Cortex of kidney (tissue), 1 donor: ENCODE measurements around the gene PIK3R3.
"Not testable (repeated sequence)": the region's sequence is repeated elsewhere in the genome, so short reads cannot be mapped to it uniquely, and the experiment has no call there.

Experiments
- DNase-seq: peaks from one replicate; lab custom pipeline; 2025; lab: John Stamatoyannopoulos, UW

The PIK3R3 gene

DNA sequence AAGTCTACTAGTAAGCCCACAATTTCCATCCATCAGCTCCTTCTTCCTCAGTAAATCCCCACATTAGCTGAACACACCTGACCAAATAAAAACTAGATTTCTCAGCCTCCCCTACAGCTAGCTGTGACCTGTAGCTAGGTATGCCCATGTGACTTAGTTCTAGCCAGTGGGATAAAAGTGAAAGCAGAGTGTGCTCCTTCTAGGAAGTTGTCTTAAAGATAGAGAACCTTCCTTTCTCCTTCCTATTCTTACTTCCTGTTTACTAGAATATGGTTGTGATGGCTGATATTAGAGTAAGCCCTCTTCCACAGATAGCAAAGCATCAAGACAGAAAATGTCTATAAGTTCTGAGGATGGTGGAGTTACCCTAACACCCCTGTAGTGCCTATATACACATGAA lies 67.0 kb downstream of the PIK3R3 start:
- DNase-seq = no peak

DNA sequence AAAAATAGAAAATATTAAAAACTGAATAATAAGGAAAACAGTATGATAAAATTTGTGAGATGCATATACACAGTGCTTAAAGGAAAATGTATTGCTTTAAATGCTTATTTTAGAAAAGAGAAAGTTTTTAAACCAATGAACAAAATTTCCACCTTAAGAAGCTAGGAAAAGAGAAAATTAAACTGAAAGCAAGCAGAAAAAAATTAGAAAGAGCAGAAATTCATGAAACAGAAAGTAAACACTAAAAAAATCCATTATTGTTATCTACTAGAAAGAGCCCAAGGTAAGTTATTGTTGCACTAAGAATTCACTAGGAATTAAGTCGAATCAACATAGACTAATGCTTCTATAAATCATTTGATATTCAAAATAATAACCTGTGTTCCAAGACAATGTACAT lies 67.7 kb downstream of the PIK3R3 start:
- no peak for DNase-seq

DNA sequence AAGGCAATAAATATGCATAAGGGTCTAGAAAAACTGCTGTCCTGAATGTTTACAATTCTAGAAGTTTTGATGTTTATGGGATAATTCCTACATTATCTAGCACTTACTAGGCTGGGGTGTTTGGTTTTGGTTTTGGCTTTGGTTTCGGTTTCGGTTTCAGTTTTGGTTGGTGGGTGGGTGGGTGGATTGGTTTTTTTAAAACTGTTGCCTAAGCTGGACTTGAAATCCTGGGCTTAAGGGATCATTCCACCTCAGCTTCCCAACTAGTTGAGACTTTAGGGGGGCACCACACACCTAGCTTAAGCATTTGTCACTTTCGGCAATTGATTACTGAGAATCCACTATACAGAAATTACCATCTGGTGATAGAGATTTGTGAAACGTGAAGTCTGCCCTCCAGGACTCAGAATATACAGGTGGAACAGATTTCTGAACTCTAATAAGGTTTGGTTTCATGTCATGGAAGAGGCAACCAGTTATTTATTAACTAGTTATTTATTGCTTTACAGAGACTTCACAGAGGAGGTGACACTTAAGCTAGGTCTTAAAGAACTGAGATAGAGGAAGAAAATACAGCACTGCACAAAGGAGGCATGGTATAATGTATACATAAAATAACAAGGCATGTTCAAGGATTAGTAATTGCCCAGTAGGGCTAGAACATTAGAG lies 69.6 kb downstream of the PIK3R3 start:
- no peak for DNase-seq

DNA sequence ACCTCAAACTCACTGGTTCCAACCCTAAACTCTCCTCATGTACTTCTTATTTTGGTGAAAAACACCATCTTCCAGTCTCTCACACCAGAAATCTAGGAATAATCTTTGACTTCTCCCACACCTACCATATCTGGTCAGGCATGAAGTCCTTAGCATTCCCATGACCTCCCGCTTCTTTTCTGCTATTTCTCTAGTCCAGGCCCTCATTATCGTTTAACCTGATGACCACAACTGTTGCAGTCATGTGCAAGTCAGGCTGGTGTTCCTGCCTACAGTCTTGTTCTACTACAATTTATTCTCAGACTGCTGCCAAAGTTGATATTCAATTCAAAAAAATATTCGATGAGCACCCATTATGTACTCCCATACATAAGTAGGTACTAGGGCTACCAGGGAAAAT lies 71.3 kb downstream of the PIK3R3 start:
- DNase-seq = no peak

DNA sequence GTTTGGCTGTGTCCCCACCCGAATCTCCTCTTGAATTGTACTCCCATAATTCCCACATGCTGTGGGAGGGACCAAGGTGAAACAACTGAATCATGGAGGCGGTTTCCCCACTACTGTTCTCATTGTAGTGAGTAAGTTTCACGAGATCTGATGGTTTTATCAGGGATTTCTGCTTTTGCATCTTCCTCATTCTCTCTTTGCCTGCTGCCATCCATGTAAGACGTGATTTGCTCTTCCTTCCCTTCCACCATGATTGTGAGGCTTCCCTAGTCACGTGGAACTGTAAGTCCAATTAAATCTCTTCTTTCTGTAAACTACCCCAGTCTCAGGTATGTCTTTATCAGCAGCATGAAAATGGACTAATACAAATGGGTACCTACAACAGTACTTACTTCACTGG lies 73.5 kb downstream of the PIK3R3 start:
- no peak for DNase-seq

DNA sequence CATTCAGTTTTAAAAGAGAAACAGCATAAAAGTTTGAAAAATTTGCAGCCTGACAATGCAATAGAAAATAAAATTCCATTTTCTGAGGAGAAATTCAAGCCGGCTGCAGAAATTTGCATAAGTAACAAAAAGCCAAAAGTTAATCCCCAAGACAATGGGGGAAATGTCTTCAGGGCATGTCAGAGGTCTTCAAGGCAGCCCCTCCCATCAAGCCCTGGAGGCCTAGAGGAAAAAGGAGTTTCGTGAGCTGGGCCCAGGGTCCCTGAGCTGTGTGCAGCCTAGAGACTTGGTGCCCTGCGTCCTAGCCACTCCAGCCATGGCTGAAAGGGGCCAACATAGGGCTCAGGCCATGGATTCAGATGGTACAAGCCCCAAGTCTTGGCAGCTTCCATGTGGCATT lies 74.6 kb downstream of the PIK3R3 start:
- no peak for DNase-seq

DNA sequence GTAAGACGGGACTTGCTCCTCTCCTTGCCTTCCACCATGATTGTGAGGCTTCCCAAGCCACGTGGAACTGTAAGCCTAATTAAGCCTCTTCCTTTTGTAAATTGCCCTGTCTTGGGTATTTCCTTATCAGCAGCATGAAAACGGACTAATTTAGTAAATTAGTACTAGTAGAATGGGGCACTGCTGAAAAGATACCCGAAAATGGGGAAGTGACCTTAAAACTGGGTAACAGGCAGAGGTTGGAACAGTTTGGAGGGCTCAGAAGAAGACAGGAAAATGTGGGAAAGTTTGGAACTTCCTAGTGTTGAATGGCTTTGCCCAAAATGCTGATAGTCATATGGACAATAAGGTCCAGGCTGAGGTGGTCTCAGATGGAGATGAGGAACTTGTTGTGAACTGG lies 75.2 kb downstream of the PIK3R3 start:
- DNase-seq = not testable (repeated sequence)

DNA sequence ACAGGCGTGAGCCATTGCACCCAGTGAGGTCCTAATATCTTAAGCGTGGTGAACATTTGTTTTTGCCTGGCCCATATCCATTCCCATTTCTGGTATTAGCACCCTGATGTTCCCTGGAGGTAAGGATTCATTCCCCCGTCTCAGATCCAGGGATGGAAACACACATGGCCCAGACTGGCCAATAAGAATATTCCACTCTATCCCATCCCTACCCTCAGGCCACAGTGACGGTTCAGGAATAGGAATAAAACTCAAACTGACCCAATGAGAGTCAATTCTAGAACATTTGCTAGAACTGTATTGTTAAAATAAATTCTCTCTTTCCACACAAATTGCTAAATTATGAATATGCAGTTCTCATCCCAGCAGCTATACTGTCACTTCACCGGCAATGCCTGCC lies 76.1 kb downstream of the PIK3R3 start:
- no peak for DNase-seq

DNA sequence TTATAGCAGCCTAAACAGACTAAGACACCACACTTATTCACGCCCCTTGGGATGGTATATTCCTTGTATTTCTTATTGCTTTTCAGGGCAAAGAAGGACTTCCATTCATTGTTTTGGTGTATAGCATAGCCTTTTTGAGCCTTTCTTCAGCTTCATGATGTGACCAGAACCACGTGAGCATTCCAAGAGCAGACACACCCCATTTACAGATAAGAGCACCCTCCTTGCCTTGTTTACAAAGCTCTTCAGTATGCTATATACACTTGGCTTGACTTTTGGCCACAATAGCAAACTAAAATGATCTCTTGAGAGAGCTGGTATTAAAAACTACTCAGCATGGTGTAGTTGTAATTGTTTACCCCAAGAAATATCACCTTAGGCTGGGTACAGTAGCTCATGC lies 78.7 kb downstream of the PIK3R3 start:
- DNase-seq = no peak

DNA sequence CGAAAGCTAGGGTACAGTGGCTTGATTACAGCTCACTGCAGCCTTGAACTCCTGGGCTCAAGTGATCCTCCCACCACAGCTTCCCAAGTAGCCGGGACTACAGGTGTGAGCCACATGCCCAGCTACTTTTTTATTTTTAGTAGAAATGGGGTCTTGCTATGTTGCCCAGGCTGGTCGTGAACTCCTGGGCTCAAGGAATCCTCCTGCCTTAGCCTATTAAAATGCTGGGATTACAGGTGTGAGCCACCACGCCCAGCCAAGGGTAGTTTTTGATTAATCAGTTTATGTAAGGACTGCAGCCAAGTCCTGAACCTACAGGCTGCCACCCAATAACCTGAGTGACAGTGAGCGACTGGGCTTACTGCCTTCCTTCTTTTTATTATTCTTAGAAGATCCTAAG lies 88.3 kb downstream of the PIK3R3 start:
- no peak for DNase-seq

DNA sequence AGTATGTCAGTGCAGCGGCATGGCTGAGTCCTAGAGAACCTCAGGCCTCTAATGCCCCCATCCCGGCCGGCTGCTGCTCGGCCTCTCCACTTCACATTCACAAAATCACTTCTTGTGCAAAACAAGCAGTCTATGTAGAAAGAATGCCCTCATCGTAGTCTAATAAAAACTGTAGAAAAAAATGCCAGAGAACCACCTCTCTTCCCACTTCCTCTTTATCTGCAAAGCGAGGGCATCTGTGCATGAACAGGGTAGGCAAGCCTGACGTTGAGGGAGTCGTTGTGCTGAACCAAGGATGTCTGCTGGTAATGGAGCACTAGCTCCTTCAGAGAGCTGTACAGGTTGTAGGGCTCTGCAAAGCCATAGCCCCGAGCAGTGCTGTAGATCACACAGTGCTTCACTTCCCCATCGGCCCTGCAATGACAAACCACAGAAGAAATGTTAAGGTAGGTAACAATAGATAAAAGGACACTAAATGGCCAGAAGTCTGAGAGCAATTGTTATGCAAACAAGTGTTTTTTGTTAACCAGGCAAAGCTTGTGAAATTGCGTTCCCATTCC lies 88.9 kb downstream of the PIK3R3 start:
- DNase-seq = no peak

DNA sequence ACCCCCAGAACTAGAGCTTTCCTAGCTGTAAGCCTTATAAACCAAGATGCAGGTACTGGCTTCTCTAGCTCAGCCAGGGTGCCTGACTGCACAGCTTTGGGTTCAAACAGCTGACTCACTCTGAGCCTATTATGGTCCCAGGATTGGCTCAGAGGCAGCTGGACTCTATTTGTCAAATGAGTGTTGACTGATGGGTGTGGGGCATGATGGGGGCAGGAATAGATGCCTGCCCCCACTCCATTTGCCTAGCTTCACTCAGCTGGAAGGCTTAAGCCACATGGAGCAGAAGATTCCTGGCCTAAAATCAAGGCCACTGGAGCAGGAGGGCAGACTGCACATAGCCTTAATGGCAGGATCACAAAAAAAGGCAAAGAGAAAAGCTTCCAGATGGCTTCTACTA lies 90.5 kb downstream of the PIK3R3 start:
- no peak for DNase-seq

DNA sequence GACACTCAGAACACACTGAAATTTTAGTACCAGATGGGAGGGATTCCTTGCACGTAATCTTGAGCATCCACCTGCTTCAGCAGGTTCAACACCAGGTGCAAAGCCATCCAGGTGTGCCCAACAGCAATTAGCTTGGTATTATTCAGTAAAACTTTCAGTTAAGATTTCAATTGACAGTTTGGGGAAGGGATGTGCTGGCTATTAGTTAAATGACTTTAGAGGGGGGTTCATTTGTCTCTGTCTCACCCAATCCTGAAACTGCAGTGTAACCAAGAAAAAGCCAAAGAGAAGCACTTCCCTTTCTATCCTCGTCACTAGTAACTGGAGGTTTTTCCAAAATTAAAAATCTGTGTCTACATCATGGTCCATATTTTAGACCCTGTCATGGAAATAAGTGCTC lies 90.9 kb downstream of the PIK3R3 start:
- DNase-seq = no peak

DNA sequence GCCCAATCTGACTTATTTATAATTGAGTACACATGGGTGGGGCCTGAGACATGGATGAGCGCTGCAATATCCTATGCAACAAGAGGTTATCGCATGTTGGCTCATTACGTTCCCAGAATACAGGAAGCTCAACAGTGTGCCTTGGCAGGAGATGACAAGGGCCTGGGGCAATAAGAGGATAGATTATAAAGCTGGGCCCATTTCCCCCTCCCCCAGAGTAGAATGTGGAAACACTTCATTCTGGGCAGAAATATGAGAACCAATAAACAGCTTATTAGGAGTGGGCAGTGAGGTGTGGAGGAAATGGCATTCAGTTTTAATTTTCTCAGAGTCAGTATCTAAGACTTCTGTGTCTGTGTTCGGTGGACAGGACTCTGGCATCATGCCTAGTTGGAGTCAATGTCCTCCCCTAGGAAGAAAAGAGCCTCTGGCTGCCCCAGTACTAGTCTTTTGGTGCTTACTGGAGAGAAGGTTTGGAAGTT lies 92.8 kb downstream of the PIK3R3 start:
- no peak for DNase-seq

DNA sequence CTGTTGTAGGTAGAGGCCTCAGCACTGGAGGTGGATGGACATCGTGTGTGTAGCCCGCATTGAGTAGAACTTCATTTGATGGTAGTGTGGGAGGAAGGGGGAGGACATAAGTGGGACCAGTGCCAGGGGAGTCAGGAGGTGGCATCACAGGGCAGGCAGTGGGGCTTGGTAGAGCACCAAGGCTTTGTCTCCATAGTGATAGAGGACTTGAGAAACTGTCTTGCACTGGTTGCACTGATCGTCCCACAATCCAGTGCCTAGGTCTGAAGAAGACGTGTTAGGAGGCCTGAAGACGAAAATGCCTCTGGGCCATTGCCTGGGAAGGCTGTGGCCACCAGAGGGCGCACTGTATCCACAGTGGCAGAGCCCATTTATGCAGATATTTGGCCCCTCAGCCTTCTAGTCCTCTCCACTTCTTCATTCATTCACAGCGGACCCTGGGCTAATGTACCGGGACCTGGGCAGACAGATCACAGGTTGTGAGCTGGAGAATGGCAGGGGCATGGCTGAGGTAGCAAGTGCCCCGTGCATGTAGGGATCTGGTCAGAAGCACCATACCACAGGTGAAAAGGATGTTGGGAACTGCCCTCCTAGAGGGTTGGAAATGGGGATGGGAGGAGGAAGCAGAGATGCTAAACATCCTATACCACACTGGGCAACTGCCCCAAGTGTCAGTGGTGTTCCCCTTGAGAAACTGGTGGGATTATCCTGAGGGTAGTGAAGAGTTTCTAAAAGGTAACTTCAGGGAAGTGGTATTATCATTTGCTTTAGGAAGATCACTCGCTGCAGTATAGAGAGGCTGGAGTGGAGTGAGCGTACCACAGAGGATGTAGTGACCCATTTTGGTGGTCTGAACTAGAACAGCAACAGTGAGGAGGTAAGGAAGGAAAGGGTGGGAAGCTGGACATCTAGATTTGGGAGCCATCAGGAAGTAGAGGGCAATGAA lies 95.3 kb downstream of the PIK3R3 start:
- no peak for DNase-seq

DNA sequence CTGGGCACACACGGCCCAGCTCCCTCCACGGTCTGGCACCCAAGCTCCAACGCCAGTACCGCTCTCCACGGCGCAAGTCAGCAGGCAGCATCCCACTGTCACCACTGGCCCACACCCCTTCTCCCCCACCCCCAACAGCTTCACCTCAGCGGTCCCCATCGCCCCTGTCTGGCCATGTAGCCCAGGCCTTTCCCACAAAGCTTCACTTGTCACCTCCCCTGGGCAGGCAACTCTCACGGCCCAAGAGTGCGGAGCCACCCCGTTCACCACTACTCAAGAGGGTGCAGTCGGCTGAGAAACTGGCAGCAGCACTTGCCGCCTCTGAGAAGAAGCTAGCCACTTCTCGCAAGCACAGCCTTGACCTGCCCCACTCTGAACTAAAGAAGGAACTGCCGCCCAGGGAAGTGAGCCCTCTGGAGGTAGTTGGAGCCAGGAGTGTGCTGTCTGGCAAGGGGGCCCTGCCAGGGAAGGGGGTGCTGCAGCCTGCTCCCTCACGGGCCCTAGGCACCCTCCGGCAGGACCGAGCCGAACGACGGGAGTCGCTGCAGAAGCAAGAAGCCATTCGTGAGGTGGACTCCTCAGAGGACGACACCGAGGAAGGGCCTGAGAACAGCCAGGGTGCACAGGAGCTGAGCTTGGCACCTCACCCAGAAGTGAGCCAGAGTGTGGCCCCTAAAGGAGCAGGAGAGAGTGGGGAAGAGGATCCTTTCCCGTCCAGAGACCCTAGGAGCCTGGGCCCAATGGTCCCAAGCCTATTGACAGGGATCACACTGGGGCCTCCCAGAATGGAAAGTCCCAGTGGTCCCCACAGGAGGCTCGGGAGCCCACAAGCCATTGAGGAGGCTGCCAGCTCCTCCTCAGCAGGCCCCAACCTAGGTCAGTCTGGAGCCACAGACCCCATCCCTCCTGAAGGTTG lies 97.6 kb downstream of the PIK3R3 start:
- DNase-seq = no peak

DNA sequence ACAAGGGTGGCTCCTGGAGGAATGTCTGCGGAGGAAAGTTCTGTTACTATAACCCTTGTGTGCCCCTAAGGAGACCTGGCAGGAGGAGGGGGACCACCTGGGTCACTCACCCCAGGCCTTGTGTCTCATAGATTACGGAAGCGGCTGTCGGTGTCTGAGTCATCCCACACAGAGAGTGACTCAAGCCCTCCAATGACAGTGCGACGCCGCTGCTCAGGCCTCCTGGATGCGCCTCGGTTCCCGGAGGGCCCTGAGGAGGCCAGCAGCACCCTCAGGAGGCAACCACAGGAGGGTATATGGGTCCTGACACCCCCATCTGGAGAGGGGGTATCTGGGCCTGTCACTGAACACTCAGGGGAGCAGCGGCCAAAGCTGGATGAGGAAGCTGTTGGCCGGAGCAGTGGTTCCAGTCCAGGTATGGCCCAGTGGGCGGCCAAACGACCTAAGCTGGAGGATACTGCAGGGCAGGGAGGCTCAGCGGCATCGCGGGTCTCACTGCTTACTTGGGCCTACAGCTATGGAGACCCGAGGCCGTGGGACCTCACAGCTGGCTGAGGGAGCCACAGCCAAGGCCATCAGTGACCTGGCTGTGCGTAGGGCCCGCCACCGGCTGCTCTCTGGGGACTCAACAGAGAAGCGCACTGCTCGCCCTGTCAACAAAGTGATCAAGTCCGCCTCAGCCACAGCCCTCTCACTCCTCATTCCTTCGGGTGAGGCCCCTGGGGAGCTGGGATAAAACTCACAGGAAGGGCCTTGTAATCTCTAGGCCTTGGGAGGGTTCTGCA lies 101.4 kb downstream of the PIK3R3 start:
- DNase-seq = no peak

DNA sequence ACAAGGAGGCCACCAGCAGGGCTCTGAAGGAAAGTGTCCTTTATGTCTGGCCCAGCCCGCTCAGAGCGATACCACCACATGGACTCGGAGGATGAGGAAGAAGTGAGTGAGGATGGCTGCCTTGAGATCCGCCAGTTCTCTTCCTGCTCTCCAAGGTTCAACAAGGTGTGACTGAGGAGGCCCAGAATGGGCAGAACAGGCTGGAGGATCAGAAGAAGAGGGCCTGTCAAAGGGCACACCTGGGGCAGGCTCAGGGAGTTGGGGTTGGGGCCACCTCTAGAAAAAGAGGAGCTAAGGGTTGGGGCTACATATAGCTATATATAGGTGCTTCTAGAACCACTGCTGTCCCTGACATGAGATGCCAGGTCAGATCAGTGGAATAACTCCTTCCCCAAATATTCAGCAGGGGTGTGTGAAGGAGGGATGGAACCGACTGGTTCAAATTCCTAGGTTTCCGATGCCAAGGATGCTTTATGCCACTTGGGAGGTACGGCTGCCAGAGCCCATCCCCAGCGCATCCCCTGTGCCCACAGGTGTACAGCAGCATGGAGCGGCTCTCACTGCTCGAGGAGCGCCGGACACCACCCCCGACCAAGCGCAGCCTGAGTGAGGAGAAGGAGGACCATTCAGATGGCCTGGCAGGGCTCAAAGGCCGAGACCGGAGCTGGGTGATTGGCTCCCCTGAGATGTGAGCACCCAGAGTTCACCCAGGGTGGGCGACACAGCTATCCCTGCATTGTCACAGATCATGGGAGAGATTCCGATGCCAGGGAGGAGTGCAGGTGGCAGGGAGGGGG lies 102.2 kb downstream of the PIK3R3 start:
- no peak for DNase-seq

DNA sequence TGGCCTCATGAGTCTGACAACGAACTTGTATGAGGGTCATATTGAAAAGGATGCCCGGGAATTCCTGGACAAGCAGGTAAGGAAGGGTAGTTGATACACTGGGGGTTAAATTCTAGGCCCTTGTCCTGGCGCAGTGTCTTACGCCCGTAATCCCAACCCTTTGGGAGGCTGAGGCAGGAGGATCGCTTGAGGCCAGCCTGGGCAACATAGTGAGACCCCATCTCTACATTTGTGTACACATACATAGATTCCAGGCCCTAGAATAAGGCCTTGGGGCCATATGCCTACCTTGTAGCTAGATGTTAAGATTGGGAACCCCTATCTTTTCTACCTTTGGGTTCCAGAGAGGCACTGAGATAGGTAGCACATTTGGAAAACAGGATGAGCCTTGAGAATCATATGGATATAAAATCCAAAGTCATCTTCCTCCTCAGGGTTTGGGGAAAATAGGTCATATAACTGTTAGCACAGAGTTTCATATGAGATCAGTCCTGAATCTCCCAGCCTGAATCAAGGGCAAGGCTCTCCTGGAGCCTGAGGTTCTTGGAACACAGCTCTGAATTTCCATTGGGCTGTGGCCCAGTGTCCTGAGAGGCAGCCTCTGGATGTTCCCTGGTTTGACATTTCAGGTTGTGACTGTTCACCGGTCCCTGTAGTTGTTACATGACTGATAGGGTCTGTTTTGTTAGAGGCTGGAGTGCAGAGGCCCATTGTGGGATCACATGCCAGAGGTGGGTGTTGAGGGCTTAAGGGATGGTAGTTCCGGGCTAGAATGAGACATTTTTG lies 104.4 kb downstream of the PIK3R3 start:
- no peak for DNase-seq
